HepG2 (cell line): ENCODE data around the gene CCDC87.

Source experiments
- RBM39 ChIP-seq: fragments of 200-400 bp; formaldehyde crosslinking; IDR thresholded peaks from one replicate; pipeline ENCODE4 v1.6.1; 2018; ENCODE audit warnings: antibody characterized with exemption, mild to moderate bottlenecking, low read depth, low read length; ENCODE audit not compliant: poor library complexity, severe bottlenecking
- ZNF207 ChIP-seq: fragments of 450-650 bp; IDR thresholded peaks from 2 replicates; pipeline ENCODE4 v1.6.1; 2016; ENCODE audit warnings: antibody characterized with exemption, borderline replicate concordance

DNA sequence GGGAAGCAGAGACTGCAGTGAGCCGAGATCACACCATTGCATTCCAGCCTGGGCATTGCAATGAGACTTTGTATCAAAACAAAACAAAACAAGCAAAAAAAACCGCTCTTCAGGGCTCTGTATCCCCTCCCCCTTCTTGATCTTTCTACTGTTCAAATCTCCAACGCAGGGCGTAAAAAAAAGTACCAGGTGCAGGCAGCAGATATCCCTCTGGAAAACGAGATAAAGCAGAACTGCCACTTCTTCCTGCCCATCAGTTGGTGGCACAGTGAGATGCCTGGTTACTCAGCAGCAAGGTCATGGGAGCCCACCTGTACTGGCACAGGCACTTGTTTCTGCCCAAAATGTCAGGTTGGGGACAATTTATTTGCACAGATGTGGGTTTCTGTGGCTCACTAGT, 11.3 kb upstream of the CCDC87 start:
- TF ChIP-seq RBM39 = no peak
- TF ChIP-seq ZNF207 = no peak
